ENCODE data around the gene SYCP3. TPM values are rescaled to one million over a fixed set of nuclear protein-coding genes. Genes with fewer than 3 reads are reported as not detected.

The SYCP3 gene
- total and polyA plus RNA-seq, 2 of the 8 experiments (the other 6 are each of a cell fraction or from before 2014, with no cell fraction given) = 0.02 to 0.07 TPM

DNA sequence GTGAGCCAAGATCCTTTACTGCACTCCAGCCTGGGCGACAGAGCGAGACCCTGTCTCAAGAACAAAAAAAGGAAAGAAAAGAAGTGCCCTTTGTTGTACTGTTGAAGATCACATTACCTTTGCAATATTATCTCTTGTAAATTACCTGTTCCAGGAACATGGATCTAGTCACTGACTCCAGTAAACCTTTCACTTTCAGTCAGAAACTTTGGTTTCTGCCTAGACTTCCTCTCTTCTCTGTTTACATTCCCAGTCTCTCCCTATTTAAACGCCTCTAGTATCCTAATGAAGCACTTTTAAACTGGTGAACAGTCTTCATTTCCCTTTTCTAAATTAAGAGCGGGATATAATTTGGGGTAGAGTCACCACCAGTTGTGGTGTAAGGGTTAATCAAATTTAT, 29.0 kb downstream of the SYCP3 start:
- no peak overlapping the region for H2BK20ac ChIP-seq (ENCODE audit: low read length)
- DNase-seq (ENCODE audit: low read depth in 1 of 2, low spot score in 2 of 2) = no peak
- H3K79me2 ChIP-seq (ENCODE audit: control insufficient read depth in 1 of 2, insufficient read depth in 2 of 2, low read length in 2 of 2) = peaks cover 0 to 12% of the 10 kb centered on the region in 2 experiments; a peak in 2 of 4 replicates
- no peak overlapping the region for H3K9ac ChIP-seq (replicated peaks in 1 of 4; ENCODE audit: extremely low read depth in 1 of 4, low read depth in 3 of 4, low read length in 3 of 4)
- H3K27me3 ChIP-seq (replicated peaks in 1 of 4; ENCODE audit: control insufficient read depth in 3 of 4, extremely low read depth in 1 of 4, insufficient read depth in 3 of 4, low read length in 3 of 4) = no peaks in the 10 kb centered on the region
- no peak overlapping the region for H3K18ac ChIP-seq (ENCODE audit: extremely low read depth, low read length)
- H3K4ac ChIP-seq (replicated peaks; ENCODE audit: insufficient read length, low read depth, low read length) = no peak overlapping the region
- ChIA-PET POLR2A (ENCODE audit: partially characterized antibody) (no interaction called here), CTCF (ENCODE audit: partially characterized antibody) (no interaction called here)
- H2BK120ac ChIP-seq (replicated peaks; ENCODE audit: low read depth, low read length) = no peak overlapping the region
- H3K56ac ChIP-seq (replicated peaks; ENCODE audit: insufficient read length, low read depth, low read length) = no peak overlapping the region
- no peaks in the 10 kb centered on the region; the same call in 1 of the 2 replicates for H3K79me1 ChIP-seq (ENCODE audit: low read depth, low read length)
- no peaks in the 10 kb centered on the region for H3K9me3 ChIP-seq (ENCODE audit: insufficient read depth in 2 of 2, low read depth in 1 of 2, low read length in 1 of 2)
- no peaks in the 10 kb centered on the region for H4K20me1 ChIP-seq (replicated peaks in 1 of 2; ENCODE audit: control insufficient read depth in 1 of 2, insufficient read depth in 2 of 2, low read length in 2 of 2)
- H3K27ac ChIP-seq (ENCODE audit: low read depth, low read length) = no peak overlapping the region; the same call in 1 of the 2 replicates
- H3K36me3 ChIP-seq (ENCODE audit: control insufficient read depth in 2 of 4, insufficient read depth in 4 of 4, low read length in 3 of 4) = no peaks in the 10 kb centered on the region; a peak in 1 of 8 replicates
- WGBS, 2 experiments (ENCODE audit: extremely low coverage in 1 of 2, insufficient coverage in 1 of 2, insufficient read length in 1 of 2, insufficient replicate concordance in 2 of 2, low coverage in 1 of 2, low lambda C conversion rate in 2 of 2, missing lambda C conversion rate in 1 of 2) = 92% methylated on average over 4 of the region's 4 CpGs; no CpG with 5 or more reads in 1 of the 2 experiments
- H3K23me2 ChIP-seq (ENCODE audit: low read depth, low read length) = no peaks in the 10 kb centered on the region
- no peak for FAIRE-seq
- no peak overlapping the region for H3K4me3 ChIP-seq (ENCODE audit: extremely low read depth in 1 of 4, insufficient read depth in 2 of 4, low read depth in 3 of 4, low read length in 4 of 4)
- H3K4me2 ChIP-seq (ENCODE audit: insufficient read depth in 1 of 2, low read depth in 2 of 2, low read length in 2 of 2) = no peak overlapping the region
- H2BK12ac ChIP-seq (ENCODE audit: low read depth, low read length) = no peak overlapping the region
- H3K23ac ChIP-seq (ENCODE audit: insufficient read length) = no peak overlapping the region
- H3K4me1 ChIP-seq (replicated peaks in 1 of 4; ENCODE audit: control insufficient read depth in 3 of 4, insufficient read depth in 4 of 4, low read length in 3 of 4) = peaks cover 0 to 4% (median 0%) of the 10 kb centered on the region in 4 experiments; a peak in 1 of 7 replicates
- H4K5ac ChIP-seq (ENCODE audit: insufficient read length, low read depth, low read length) = no peak overlapping the region
- no peak overlapping the region for H2BK5ac ChIP-seq (ENCODE audit: low read depth, low read length)
- H2AFZ ChIP-seq (ENCODE audit: low read length) = no peak overlapping the region
- H3K14ac ChIP-seq (ENCODE audit: insufficient read length) = no peak overlapping the region
- H4K8ac ChIP-seq (ENCODE audit: extremely low read depth, insufficient read depth, low read length) = no peak overlapping the region
- H2AK5ac ChIP-seq (ENCODE audit: low read depth, low read length) = no peak overlapping the region
- H2BK15ac ChIP-seq (ENCODE audit: low read length) = no peak overlapping the region
- H4K91ac ChIP-seq (replicated peaks; ENCODE audit: insufficient read length, low read length) = no peak overlapping the region
- TF ChIP-seq YY1 (IDR thresholded peaks at IDR 0.05; ENCODE audit: low read depth, low read length) = no peak
- no peak for TF ChIP-seq SUZ12 (IDR thresholded peaks at IDR 0.05; ENCODE audit: low read length)
- TF ChIP-seq KDM1A (IDR thresholded peaks at IDR 0.05; ENCODE audit: borderline replicate concordance, low read length) = no peak
- no peak for TF ChIP-seq RXRA (IDR thresholded peaks at IDR 0.05; ENCODE audit: insufficient read depth, low read depth, low read length)
- TF ChIP-seq SRF (IDR thresholded peaks at IDR 0.05; ENCODE audit: low read depth, low read length) = no peak
- no peak for TF ChIP-seq CBX5 (IDR thresholded peaks at IDR 0.05; ENCODE audit: low read depth, low read length)
- TF ChIP-seq TBP (IDR thresholded peaks at IDR 0.05; ENCODE audit: low read depth, low read length) = no peak
- TF ChIP-seq SP2 (IDR thresholded peaks at IDR 0.05; ENCODE audit: low read length) = no peak
- no peak for TF ChIP-seq SIN3A (conservative IDR thresholded peaks at IDR 0.05 in 1 of 2, IDR thresholded peaks at IDR 0.05 in 1 of 2; ENCODE audit: low read depth in 1 of 2, low read length in 2 of 2)
- no peak for TF ChIP-seq SP1 (IDR thresholded peaks at IDR 0.05; ENCODE audit: low read depth, low read length)
- no peak for TF ChIP-seq KDM5A (IDR thresholded peaks at IDR 0.05; ENCODE audit: low read length)
- TF ChIP-seq, protein P1, sequence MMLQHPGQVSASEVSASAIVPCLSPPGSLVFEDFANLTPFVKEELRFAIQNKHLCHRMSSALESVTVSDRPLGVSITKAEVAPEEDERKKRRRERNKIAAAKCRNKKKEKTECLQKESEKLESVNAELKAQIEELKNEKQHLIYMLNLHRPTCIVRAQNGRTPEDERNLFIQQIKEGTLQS (IDR thresholded peaks at IDR 0.05; ENCODE audit: insufficient read depth, low read depth, low read length) = no peak

Measured in H1 (cell line).